Mesodermal cell (in vitro differentiated cells): ENCODE data around the gene SPHK2.

Experiments used
- H3K27ac ChIP-seq: 2 replicates; pipeline ENCODE4 v1.7.0; 2013; ENCODE audit warnings: mild to moderate bottlenecking, low read depth, low read length, moderate library complexity; ENCODE audit not compliant: severe bottlenecking
- H3K36me3 ChIP-seq: 2 replicates; pipeline ENCODE4 v1.7.1; 2013; ENCODE audit warnings: mild to moderate bottlenecking, low read length, moderate library complexity; ENCODE audit not compliant: control insufficient read depth, insufficient read depth
- H3K4me1 ChIP-seq: one replicate; pipeline ENCODE4 v1.7.1; 2013; ENCODE audit warnings: mild to moderate bottlenecking, low read length; ENCODE audit not compliant: insufficient read depth, control insufficient read depth, poor library complexity, severe bottlenecking
- H3K4me3 ChIP-seq: 2 replicates; pipeline ENCODE4 v1.7.0; 2013; ENCODE audit warnings: low read length, control low read depth, mild to moderate bottlenecking; ENCODE audit not compliant: insufficient read depth, poor library complexity, severe bottlenecking; ENCODE audit errors: extremely low read depth
- H3K9me3 ChIP-seq: 2 replicates; pipeline ENCODE4 v1.7.1; 2013; ENCODE audit warnings: mild to moderate bottlenecking, low read length, moderate library complexity; ENCODE audit not compliant: control insufficient read depth
- WGBS, 2 experiments: methylation state at CpG; one replicate each; pipeline ENCODE4 v1.1.5; 2013; ENCODE audit warnings: missing lambda C conversion rate in 2 of 2; ENCODE audit not compliant: insufficient coverage in 2 of 2; 5-methylcytosine and 5-hydroxymethylcytosine counted together

The SPHK2 gene

DNA sequence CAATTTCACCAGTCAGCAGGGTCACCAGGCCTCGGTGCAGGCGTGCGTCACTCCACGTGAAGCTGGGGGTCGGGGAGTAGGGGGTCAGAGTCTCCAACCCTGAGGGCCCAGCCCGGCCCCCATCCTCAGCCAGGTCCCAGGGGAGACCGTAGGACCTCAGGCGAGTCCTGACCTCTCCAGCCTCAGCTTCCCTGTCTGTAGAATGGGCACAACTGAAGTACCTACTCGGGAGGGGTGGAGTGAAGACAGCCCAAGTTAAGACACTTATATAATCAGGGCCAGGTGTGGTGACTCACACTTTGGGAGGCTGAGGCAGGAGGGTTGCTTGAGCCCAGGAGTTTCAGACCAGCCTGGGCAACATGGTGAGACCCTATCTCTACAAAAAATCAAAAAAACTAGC is 15.5 kb upstream of the SPHK2 start:
- Histone ChIP-seq H3K9me3 (no peaks in the 10 kb centered on the region), H3K36me3 (no peaks in the 10 kb centered on the region)
- 89 to 94% methylated on average over 7 of the region's 9 CpGs for WGBS, 2 experiments

DNA sequence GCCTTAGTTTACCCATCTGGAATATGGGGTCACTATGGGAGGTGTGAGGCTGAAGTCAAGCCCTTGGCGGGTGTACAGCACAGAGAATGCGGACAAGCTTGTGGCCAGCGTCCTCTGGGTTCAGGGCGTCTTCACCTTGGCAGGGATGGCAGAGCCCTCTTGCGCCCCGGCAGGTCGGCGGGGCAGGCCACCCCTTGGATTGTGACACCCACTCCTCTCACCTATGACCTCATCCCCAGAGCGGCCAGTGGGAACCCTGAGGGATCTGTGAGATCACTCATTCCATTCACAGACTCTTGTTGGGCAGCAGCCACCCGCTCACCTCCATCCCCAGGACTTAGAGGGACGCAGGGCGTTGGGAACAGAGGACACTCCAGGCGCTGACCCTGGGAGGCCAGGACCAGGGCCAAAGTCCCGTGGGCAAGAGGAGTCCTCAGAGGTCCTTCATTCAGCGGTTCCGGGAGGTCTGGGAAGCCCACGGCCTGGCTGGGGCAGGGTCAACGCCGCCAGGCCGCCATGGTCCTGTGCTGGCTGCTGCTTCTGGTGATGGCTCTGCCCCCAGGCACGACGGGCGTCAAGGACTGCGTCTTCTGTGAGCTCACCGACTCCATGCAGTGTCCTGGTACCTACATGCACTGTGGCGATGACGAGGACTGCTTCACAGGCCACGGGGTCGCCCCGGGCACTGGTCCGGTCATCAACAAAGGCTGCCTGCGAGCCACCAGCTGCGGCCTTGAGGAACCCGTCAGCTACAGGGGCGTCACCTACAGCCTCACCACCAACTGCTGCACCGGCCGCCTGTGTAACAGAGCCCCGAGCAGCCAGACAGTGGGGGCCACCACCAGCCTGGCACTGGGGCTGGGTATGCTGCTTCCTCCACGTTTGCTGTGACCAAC is 12.6 kb upstream of the SPHK2 start, which contains the start of gene SPACA4:
Gene SPACA4, plus strand, starts transcription at position 280 of the 896 bp plus-strand sequence. Its CDS starts 237 bp downstream, at position 517.
- no peaks in the 10 kb centered on the region for H3K4me1 ChIP-seq
- no peaks in the 10 kb centered on the region for H3K36me3 ChIP-seq
- H3K4me3 ChIP-seq = no peak within 1 kb of the TSS
- WGBS, 2 experiments = 93 to 96% methylated on average over 35 to 38 of the region's 39 CpGs
- no peaks in the 10 kb centered on the region for H3K9me3 ChIP-seq
- no peak within 1 kb of the TSS for H3K27ac ChIP-seq

More for the DNA sequence above, 15.5 kb upstream of the SPHK2 start:
- no peak overlapping the region for H3K27ac ChIP-seq
- H3K4me1 ChIP-seq = no peaks in the 10 kb centered on the region
- no peak overlapping the region for H3K4me3 ChIP-seq

DNA sequence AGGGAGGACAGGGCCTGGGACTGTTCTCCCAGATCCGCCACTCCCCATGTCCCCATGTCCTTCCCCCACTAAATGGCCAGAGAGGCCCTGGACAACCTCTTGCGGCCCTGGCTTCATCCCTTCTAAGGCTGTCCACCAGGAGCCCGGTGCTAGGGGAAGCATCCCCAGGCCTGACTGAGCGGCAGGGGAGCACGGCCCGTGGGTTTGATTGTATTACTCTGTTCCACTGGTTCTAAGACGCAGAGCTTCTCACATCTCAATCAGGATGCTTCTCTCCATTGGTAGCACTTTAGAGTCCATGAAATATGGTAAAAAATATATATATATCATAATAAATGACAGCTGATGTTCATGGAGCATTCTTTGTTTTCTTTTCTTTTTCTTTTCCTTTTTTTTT is 11.9 kb upstream of the SPHK2 start:
- Histone ChIP-seq H3K4me3 (no peak overlapping the region), H3K27ac (no peak overlapping the region), H3K36me3 (no peaks in the 10 kb centered on the region), H3K4me1 (no peaks in the 10 kb centered on the region), H3K9me3 (no peaks in the 10 kb centered on the region)
- 90 to 91% methylated on average over 3 to 6 of the region's 7 CpGs for WGBS, 2 experiments

DNA sequence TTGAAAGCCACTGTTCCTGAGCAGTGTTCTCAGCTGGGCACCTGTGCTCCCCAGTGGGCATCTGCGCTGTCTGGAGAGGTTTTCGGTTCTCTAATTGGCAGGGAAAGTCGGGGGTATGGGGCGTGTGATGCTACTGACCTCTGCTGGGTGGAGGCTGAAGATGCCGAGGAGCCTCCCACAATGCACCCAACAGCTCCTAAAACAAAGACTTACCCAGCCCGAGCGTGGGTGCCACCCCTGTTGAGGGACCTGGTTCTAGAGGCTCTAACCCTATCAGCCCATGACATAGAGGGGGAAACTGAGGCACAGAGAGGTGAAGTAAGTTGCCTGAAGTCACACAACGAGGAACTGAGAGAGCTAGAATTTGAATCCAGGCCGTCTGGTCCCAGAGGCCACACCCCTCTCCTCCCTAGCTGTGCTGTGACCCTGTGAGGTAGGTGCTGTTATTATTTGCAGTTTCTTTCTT is 10.5 kb upstream of the SPHK2 start:
- H3K9me3 ChIP-seq = no peaks in the 10 kb centered on the region
- H3K27ac ChIP-seq = no peak overlapping the region
- no peaks in the 10 kb centered on the region for H3K36me3 ChIP-seq
- WGBS, 2 experiments = 43 to 67% methylated on average over 1 to 7 of the region's 9 CpGs
- no peaks in the 10 kb centered on the region for H3K4me1 ChIP-seq
- H3K4me3 ChIP-seq = no peak overlapping the region

DNA sequence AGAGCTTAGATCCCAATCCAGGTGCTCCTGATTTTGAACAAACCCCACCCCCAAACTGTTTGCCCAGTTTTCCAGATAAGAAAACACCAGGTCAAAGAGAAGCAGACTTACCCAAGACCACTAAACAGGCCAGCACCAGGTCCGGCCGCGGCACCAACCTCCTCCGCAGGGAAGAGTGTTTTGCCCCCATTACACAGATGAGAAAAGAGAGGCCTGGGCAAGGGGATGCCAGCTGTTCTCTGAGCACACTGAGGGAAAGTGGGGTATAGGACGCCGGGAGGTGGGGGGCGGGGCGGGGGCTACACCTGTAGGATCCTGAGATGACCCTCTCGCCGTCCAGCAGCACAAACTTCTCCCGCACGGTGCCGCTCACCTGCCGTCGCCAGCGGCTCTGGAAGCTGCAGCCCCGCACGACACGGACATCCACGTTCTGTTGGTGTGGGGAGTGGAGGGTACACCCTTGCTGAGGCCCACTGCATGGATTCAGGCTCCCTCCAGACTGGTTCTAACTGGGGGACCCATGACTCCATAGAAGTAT is 9.7 kb upstream of the SPHK2 start:
- Histone ChIP-seq H3K27ac (no peak overlapping the region), H3K4me3 (no peak overlapping the region), H3K9me3 (no peaks in the 10 kb centered on the region), H3K4me1 (peaks cover under 1% of the 10 kb centered on the region), H3K36me3 (peaks cover 4% of the 10 kb centered on the region)
- WGBS, 2 experiments = 92 to 97% methylated on average over 16 of the region's 20 CpGs

- Histone ChIP-seq H3K9me3 (no peaks in the 10 kb centered on the region), H3K4me3 (no peak overlapping the region), H3K4me1 (peaks cover 22% of the 10 kb centered on the region), H3K36me3 (peaks cover 26% of the 10 kb centered on the region), H3K27ac (no peak overlapping the region)
- WGBS, 2 experiments = 96 to 97% methylated on average over 14 of the region's 14 CpGs
Observed at GRCh38 chr19:48611872-48612271, 7.4 kb upstream of the SPHK2 start.

GRCh38 chr19:48613024-48613851 is 6.1 kb upstream of the SPHK2 start:
- H3K9me3 ChIP-seq = no peaks in the 10 kb centered on the region
- H3K4me1 ChIP-seq = peaks cover 31% of the 10 kb centered on the region
- WGBS, 2 experiments = 95 to 96% methylated on average over 34 to 39 of the region's 39 CpGs
- H3K4me3 ChIP-seq = no peak overlapping the region
- no peak overlapping the region for H3K27ac ChIP-seq
- H3K36me3 ChIP-seq = peaks cover 40% of the 10 kb centered on the region

GRCh38 chr19:48613852-48614435 is 5.4 kb upstream of the SPHK2 start:
- WGBS, 2 experiments = 91 to 93% methylated on average over 11 to 13 of the region's 13 CpGs
- no peaks in the 10 kb centered on the region for H3K9me3 ChIP-seq
- no peak overlapping the region for H3K4me3 ChIP-seq
- peaks cover 44% of the 10 kb centered on the region for H3K36me3 ChIP-seq
- peak overlapping the region; percentile 43 for H3K27ac ChIP-seq
- peaks cover 31% of the 10 kb centered on the region for H3K4me1 ChIP-seq

- H3K36me3 ChIP-seq = peaks cover 44% of the 10 kb centered on the region
- H3K27ac ChIP-seq = peak within 1 kb of the TSS; percentile 43
- WGBS, 2 experiments = 44 to 56% methylated on average over 18 to 23 of the region's 31 CpGs
- no peak within 1 kb of the TSS for H3K4me3 ChIP-seq
- no peaks in the 10 kb centered on the region for H3K9me3 ChIP-seq
- H3K4me1 ChIP-seq = peaks cover 31% of the 10 kb centered on the region
Observed at GRCh38 chr19:48614436-48615230, 4.7 kb upstream of the SPHK2 start, which contains the start of gene FAM83E. FAM83E (minus strand) TSS chr19:48615076; CDS start chr19:48613372, 1,704 bp downstream.
